IPS-20b (cell line): Measurements from ENCODE around the gene OSBPL1A.

Source experiments
- H3K27ac ChIP-seq: one replicate; pipeline ENCODE4 v1.5.1; 2013; ENCODE audit warnings: low read length
- H3K27me3 ChIP-seq: 2 replicates; pipeline ENCODE4 v1.6.1; 2013; ENCODE audit warnings: mild to moderate bottlenecking, low read length, inconsistent platforms; ENCODE audit not compliant: insufficient read depth
- H3K36me3 ChIP-seq: 2 replicates; pipeline ENCODE4 v1.6.1; 2013; ENCODE audit warnings: low read depth, mild to moderate bottlenecking, inconsistent platforms, low read length, moderate library complexity; ENCODE audit not compliant: insufficient read depth
- H3K4me1 ChIP-seq: 2 replicates; pipeline ENCODE4 v1.6.1; 2013; ENCODE audit warnings: mild to moderate bottlenecking, control low read depth, inconsistent platforms, low read length, moderate library complexity; ENCODE audit not compliant: insufficient read depth
- H3K4me3 ChIP-seq: 2 replicates; pipeline ENCODE4 v1.5.1; 2013; ENCODE audit warnings: mild to moderate bottlenecking, low read length, inconsistent platforms
- H3K9ac ChIP-seq: 2 replicates; pipeline ENCODE4 v1.6.1; 2013; ENCODE audit warnings: low read depth, mild to moderate bottlenecking, inconsistent platforms, low read length, moderate library complexity
- H3K9me3 ChIP-seq: 2 replicates; pipeline ENCODE4 v1.6.1; 2013; ENCODE audit warnings: mild to moderate bottlenecking, low read depth, low read length, inconsistent platforms; ENCODE audit not compliant: insufficient read depth

OSBPL1A gene

GRCh38 chr18:24136967-24137373 is 260.7 kb downstream of the OSBPL1A start:
- Histone ChIP-seq H3K27ac (no peak overlapping the region), H3K9ac (no peak overlapping the region), H3K27me3 (no peaks in the 10 kb centered on the region), H3K4me1 (peaks cover 13% of the 10 kb centered on the region; the same call in 1 of the 2 replicates), H3K36me3 (peaks cover 10% of the 10 kb centered on the region; the same call in 1 of the 2 replicates), H3K4me3 (no peak overlapping the region), H3K9me3 (no peaks in the 10 kb centered on the region)

GRCh38 chr18:24130494-24130893 is 267.1 kb downstream of the OSBPL1A start:
- Histone ChIP-seq H3K4me3 (no peak overlapping the region), H3K27me3 (no peaks in the 10 kb centered on the region), H3K36me3 (peaks cover 22% of the 10 kb centered on the region), H3K9ac (no peak overlapping the region), H3K27ac (no peak overlapping the region), H3K4me1 (no peaks in the 10 kb centered on the region), H3K9me3 (no peaks in the 10 kb centered on the region)

- no peaks in the 10 kb centered on the region for H3K4me1 ChIP-seq
These were observed 268.9 kb downstream of the OSBPL1A start for GRCh38 chr18:24128700-24129099.

GRCh38 chr18:24127735-24128134 is 269.9 kb downstream of the OSBPL1A start:
- H3K4me1 ChIP-seq: no peaks in the 10 kb centered on the region
- no peak overlapping the region for H3K27ac ChIP-seq
- no peak overlapping the region for H3K4me3 ChIP-seq
- H3K36me3 ChIP-seq: peaks cover 19% of the 10 kb centered on the region
- no peaks in the 10 kb centered on the region for H3K27me3 ChIP-seq
- no peaks in the 10 kb centered on the region for H3K9me3 ChIP-seq
- H3K9ac ChIP-seq: no peak overlapping the region

More at GRCh38 chr18:24128700-24129099, 268.9 kb downstream of the OSBPL1A start:
- Histone ChIP-seq H3K27ac (no peak overlapping the region), H3K4me3 (no peak overlapping the region), H3K9ac (no peak overlapping the region), H3K36me3 (peaks cover 26% of the 10 kb centered on the region), H3K9me3 (no peaks in the 10 kb centered on the region), H3K27me3 (no peaks in the 10 kb centered on the region)

GRCh38 chr18:24126155-24126961 is 271.3 kb downstream of the OSBPL1A start:
- Histone ChIP-seq H3K9ac (no peak overlapping the region), H3K27ac (no peak overlapping the region), H3K27me3 (no peaks in the 10 kb centered on the region), H3K4me1 (no peaks in the 10 kb centered on the region), H3K4me3 (no peak overlapping the region), H3K9me3 (no peaks in the 10 kb centered on the region), H3K36me3 (peaks cover 17% of the 10 kb centered on the region)

GRCh38 chr18:24121625-24122024 is 276.0 kb downstream of the OSBPL1A start:
- Histone ChIP-seq H3K4me1 (no peaks in the 10 kb centered on the region), H3K27me3 (no peaks in the 10 kb centered on the region), H3K27ac (no peak overlapping the region), H3K9ac (no peak overlapping the region), H3K4me3 (no peak overlapping the region), H3K9me3 (no peaks in the 10 kb centered on the region), H3K36me3 (peaks cover 16% of the 10 kb centered on the region)

- peaks cover 16% of the 10 kb centered on the region for H3K36me3 ChIP-seq
- H3K4me3 ChIP-seq: no peak overlapping the region
- H3K27ac ChIP-seq: no peak overlapping the region
- H3K4me1 ChIP-seq: no peaks in the 10 kb centered on the region
- no peaks in the 10 kb centered on the region for H3K9me3 ChIP-seq
- no peak overlapping the region for H3K9ac ChIP-seq
- H3K27me3 ChIP-seq: no peaks in the 10 kb centered on the region
These were observed 276.9 kb downstream of the OSBPL1A start for GRCh38 chr18:24120676-24121075.

GRCh38 chr18:24118750-24119577 is 278.7 kb downstream of the OSBPL1A start:
- Histone ChIP-seq H3K27ac (no peak overlapping the region), H3K9me3 (no peaks in the 10 kb centered on the region), H3K9ac (no peak overlapping the region), H3K36me3 (peaks cover 28% of the 10 kb centered on the region; the same call in 1 of the 2 replicates), H3K4me3 (no peak overlapping the region), H3K4me1 (no peaks in the 10 kb centered on the region), H3K27me3 (no peaks in the 10 kb centered on the region)

- H3K4me3 ChIP-seq: no peak overlapping the region
- peaks cover 21% of the 10 kb centered on the region; the same call in 1 of the 2 replicates for H3K36me3 ChIP-seq
- no peaks in the 10 kb centered on the region for H3K27me3 ChIP-seq
- peaks cover 3% of the 10 kb centered on the region; the same call in 1 of the 2 replicates for H3K4me1 ChIP-seq
- H3K9ac ChIP-seq: no peak overlapping the region
- H3K27ac ChIP-seq: no peak overlapping the region
- no peaks in the 10 kb centered on the region for H3K9me3 ChIP-seq
These were observed 282.0 kb downstream of the OSBPL1A start for GRCh38 chr18:24115628-24116027.

GRCh38 chr18:24114924-24115549 is 282.6 kb downstream of the OSBPL1A start:
- Histone ChIP-seq H3K27me3 (no peaks in the 10 kb centered on the region), H3K9ac (no peak overlapping the region), H3K4me1 (peaks cover 3% of the 10 kb centered on the region; the same call in 1 of the 2 replicates), H3K27ac (no peak overlapping the region), H3K4me3 (no peak overlapping the region), H3K9me3 (no peaks in the 10 kb centered on the region), H3K36me3 (peaks cover 19% of the 10 kb centered on the region; the same call in 1 of the 2 replicates)

- no peak overlapping the region for H3K4me3 ChIP-seq
- no peak overlapping the region for H3K27ac ChIP-seq
These were observed 284.6 kb downstream of the OSBPL1A start for GRCh38 chr18:24112874-24113615.

More at GRCh38 chr18:24112874-24113615, 284.6 kb downstream of the OSBPL1A start:
- Histone ChIP-seq H3K9me3 (no peaks in the 10 kb centered on the region), H3K4me1 (peaks cover 3% of the 10 kb centered on the region; the same call in 1 of the 2 replicates), H3K36me3 (peaks cover 13% of the 10 kb centered on the region; the same call in 1 of the 2 replicates), H3K27me3 (no peaks in the 10 kb centered on the region), H3K9ac (no peak overlapping the region)
